Sigmoid colon (tissue), 7 donors: ENCODE results near the gene FUT3. TPM values are rescaled to one million over a fixed set of nuclear protein-coding genes. Genes with fewer than 3 reads are reported as not detected.

Experiments
- DNase-seq: peaks from one replicate; pipeline ENCODE4 v3.0.0-alpha.2; 2019
- H3K27ac ChIP-seq, 4 donors: fragments of 200-600 bp; sonication (generic); one replicate each; pipeline ENCODE4 v1.5.1; 2016 to 2019; ENCODE audit warnings: mild to moderate bottlenecking in 1 of 4
- H3K27me3 ChIP-seq, 3 donors: fragments of 200-600 bp; sonication (generic); one replicate each; pipeline ENCODE4 v1.5.1; 2019; ENCODE audit warnings: mild to moderate bottlenecking in 1 of 3
- H3K36me3 ChIP-seq, 4 donors: fragments of 200-600 bp; sonication (generic); one replicate each; pipeline ENCODE4 v1.5.1; 2016 to 2019
- H3K4me1 ChIP-seq, 4 donors: fragments of 200-600 bp; sonication (generic); one replicate each; pipeline ENCODE4 v1.5.1; 2017 to 2019
- H3K4me3 ChIP-seq, 4 donors: fragments of 200-600 bp; sonication (generic); one replicate each; pipeline ENCODE4 v1.5.1; 2017 to 2019; ENCODE audit warnings: mild to moderate bottlenecking in 2 of 4, moderate library complexity in 1 of 4
- H3K9me3 ChIP-seq, 4 donors: fragments of 200-600 bp in 3 of 4; sonication (generic) in 3 of 4; one replicate each; pipeline versions ENCODE4 v1.5.1 to v1.6.1; 2013 to 2019
- EP300 ChIP-seq, 4 donors: sonication (generic); formaldehyde crosslinking; IDR thresholded peaks; one replicate each; pipeline ENCODE4 v1.6.1; 2017; ENCODE audit warnings: antibody characterized with exemption in 4 of 4
- POLR2A ChIP-seq, 2 donors: fragments of 450-650 bp; IDR thresholded peaks; one replicate each; pipeline ENCODE4 v1.6.1; 2016; ENCODE audit warnings: antibody characterized with exemption in 2 of 2, mild to moderate bottlenecking in 2 of 2, moderate library complexity in 2 of 2
- POLR2AphosphoS5 ChIP-seq, 4 donors: sonication (generic); formaldehyde crosslinking; IDR thresholded peaks; one replicate each; pipeline ENCODE4 v1.6.1; 2017; ENCODE audit warnings: antibody characterized with exemption in 4 of 4
- WGBS, 2 donors: extraction: QIAGEN DNeasy Blood & Tissue Kit; methylation state at CpG; one replicate each; pipeline ENCODE4 v1.1.7; 2013; 5-methylcytosine and 5-hydroxymethylcytosine counted together
- intact Hi-C: fragments of 100-400 bp; cut with DNase I; formaldehyde crosslinking; loops from one replicate; pipeline ENCODE4 v1.15.1; 2023
- polyA plus RNA-seq, 3 donors: library from polyadenylated mRNA; stranded (reverse); fragments of 200-250 nt; gene quantifications; one replicate each; pipeline ENCODE4 v1.2.3, GENCODE V29; 2013
- total RNA-seq, 4 donors: library from RNA; depleted of rRNA; stranded (reverse); fragments of >200 nt; gene quantifications; one replicate each; pipeline ENCODE4 v1.1.0, GENCODE V29; 2016
- TF ChIP-seq, protein P1 (sequence below), 4 experiments: fragments of 450-650 bp in 3 of 4; fragments of 200-600 bp in 1 of 4; IDR thresholded peaks; one replicate each; pipeline ENCODE4 v1.5.1; 2016 to 2019; ENCODE audit warnings: antibody characterized with exemption in 4 of 4, mild to moderate bottlenecking in 3 of 4, moderate library complexity in 2 of 4
- donor health status: healthy with polysubstance abuse.
- donor health status: Bipolar disorder and iron deficiency.
- donor health status: healthy.

Gene FUT3
- total RNA-seq = under 1 TPM in 1 of 4 donors, not detected in 3; 0.83 TPM
- polyA plus RNA-seq = 100 to 1,000 TPM in 1 of 3 donors, 10 to 100 TPM in 2; 24.6 to 168 (median 34.4) TPM

DNA sequence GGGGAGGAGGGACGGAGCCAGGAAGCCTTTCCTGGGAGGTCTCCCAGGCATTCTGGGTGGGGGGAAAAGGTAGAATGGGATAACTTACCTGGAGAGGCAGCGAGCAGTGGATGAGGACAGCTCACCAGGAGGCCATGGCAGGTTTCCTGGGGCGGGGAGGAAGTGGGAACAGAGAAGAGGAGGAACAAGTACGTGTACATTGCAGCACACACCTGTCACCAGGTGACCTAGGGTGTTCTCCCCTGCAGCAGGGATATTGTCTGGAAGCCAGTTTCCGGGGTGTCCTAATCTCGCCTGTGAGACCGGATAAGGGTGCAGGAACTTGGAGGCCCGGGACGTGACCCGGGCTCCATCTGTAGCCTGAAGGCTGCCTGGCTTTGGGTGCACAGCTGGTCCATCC lies at the start of gene FUT3:
Gene FUT3, minus strand, starts transcription at position 148 of the 400 bp plus-strand sequence.
- TF ChIP-seq POLR2A (IDR thresholded peaks at IDR 0.05) (peak in 1 of 2 donors; percentile 64), EP300 (IDR thresholded peaks at IDR 0.05) (no peak)
- intact Hi-C loops = no loop called here
- H3K27ac ChIP-seq = peak within 1 kb of the TSS in 3 of 4 donors; percentile 20 to 31 (median 21)
- H3K4me1 ChIP-seq = peaks cover 0 to 17% (median 13%) of the 10 kb centered on the region in 4 donors
- 16 to 66% methylated on average over 10 of the region's 10 CpGs for WGBS, 2 donors
- no peaks in the 10 kb centered on the region for H3K36me3 ChIP-seq
- no peak within 1 kb of the TSS for H3K4me3 ChIP-seq
- H3K27me3 ChIP-seq = no peaks in the 10 kb centered on the region
- no peak for DNase-seq
- H3K9me3 ChIP-seq = no peaks in the 10 kb centered on the region

DNA sequence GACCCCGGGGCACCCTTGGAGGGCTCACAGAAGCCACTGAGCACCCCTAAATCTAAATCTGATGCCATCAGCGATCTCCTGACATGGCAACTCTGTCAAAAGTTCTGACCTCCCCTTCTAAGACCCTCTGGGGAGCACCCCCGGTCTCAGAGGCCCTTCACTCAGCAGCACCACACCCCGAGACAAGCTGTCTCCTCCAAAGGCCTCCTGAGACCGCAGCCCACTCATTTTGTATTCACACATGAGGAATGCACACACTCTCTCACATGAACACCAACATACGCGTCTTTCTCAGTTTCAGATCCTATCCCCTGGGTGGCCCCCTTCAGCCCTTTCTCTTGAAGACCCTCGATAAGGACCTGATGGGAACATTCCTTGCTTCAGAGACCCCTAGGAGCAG lies 49.7 kb upstream of the FUT3 start:
- 90 to 91% methylated on average over 8 of the region's 8 CpGs for WGBS, 2 donors
- H3K4me3 ChIP-seq = no peak overlapping the region
- no peaks in the 10 kb centered on the region for H3K27me3 ChIP-seq
- H3K9me3 ChIP-seq = no peaks in the 10 kb centered on the region
- TF ChIP-seq POLR2AphosphoS5 (IDR thresholded peaks at IDR 0.05) = no peak
- TF ChIP-seq EP300 (IDR thresholded peaks at IDR 0.05) = no peak
- TF ChIP-seq POLR2A (IDR thresholded peaks at IDR 0.05) = no peak
- TF ChIP-seq, protein P1, sequence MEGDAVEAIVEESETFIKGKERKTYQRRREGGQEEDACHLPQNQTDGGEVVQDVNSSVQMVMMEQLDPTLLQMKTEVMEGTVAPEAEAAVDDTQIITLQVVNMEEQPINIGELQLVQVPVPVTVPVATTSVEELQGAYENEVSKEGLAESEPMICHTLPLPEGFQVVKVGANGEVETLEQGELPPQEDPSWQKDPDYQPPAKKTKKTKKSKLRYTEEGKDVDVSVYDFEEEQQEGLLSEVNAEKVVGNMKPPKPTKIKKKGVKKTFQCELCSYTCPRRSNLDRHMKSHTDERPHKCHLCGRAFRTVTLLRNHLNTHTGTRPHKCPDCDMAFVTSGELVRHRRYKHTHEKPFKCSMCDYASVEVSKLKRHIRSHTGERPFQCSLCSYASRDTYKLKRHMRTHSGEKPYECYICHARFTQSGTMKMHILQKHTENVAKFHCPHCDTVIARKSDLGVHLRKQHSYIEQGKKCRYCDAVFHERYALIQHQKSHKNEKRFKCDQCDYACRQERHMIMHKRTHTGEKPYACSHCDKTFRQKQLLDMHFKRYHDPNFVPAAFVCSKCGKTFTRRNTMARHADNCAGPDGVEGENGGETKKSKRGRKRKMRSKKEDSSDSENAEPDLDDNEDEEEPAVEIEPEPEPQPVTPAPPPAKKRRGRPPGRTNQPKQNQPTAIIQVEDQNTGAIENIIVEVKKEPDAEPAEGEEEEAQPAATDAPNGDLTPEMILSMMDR (IDR thresholded peaks at IDR 0.05) = no peak
- no peak for DNase-seq
- H3K4me1 ChIP-seq = peaks cover 0 to 31% (median 25%) of the 10 kb centered on the region in 4 donors
- intact Hi-C loops = loop anchor here (5.0 kb wide), 1 partner anchor 209 kb away; the partner anchor contains the start of gene RPL36
- H3K27ac ChIP-seq = no peak overlapping the region
- peaks cover 0 to 25% (median 5%) of the 10 kb centered on the region in 4 donors for H3K36me3 ChIP-seq

DNA sequence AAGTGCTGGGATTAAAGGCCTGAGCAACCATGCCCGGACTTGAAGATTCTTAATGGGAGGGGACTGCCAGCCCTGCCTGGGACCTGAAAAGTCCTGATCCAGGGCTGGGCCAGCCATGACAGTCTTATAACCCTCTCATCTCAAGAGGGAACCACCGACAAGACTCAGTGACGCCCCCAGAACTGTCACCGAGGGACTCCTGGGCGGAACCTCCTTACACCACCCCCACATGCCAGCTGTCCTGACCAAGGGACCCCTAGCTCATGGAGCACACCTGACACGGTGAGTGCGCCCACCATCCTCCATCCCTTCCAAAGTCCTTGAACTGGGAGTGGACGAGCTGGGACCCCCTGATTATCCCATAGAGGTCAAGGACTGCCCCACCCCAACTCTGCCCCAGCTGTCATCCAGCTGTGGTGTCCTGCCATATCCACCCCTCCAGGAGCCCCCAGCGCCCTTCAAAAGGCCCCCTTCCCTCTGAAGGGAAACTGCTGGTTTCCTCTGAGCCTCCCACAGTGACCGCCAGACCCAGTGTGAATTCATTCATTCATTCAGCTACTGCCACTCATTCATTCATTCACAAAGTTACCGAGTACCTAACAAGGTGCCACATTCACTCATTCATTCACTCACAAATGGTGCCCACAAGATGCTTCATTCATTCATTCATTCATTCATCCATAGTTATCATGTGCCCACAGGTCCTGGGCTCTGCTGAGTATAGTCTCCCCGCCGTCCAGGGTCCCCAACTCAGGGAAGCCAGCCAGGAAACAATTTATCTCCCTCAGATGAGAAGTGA lies 48.7 kb upstream of the FUT3 start:
- Histone ChIP-seq H3K4me1 (peaks cover 0 to 21% (median 15%) of the 10 kb centered on the region in 4 donors), H3K36me3 (peaks cover 6 to 35% (median 12%) of the 10 kb centered on the region in 4 donors), H3K27ac (no peak overlapping the region), H3K9me3 (no peaks in the 10 kb centered on the region), H3K27me3 (no peaks in the 10 kb centered on the region), H3K4me3 (no peak overlapping the region)
- TF ChIP-seq POLR2A (IDR thresholded peaks at IDR 0.05) = no peak
- no peak for TF ChIP-seq POLR2AphosphoS5 (IDR thresholded peaks at IDR 0.05)
- TF ChIP-seq EP300 (IDR thresholded peaks at IDR 0.05) = no peak
- TF ChIP-seq, protein P1 (IDR thresholded peaks at IDR 0.05) = no peak
- intact Hi-C loops = loop anchor here (5.0 kb wide), 1 partner anchor 208 kb away; the partner anchor contains the start of gene RPL36
- no peak for DNase-seq
- 89 to 93% methylated on average over 13 of the region's 13 CpGs for WGBS, 2 donors

DNA sequence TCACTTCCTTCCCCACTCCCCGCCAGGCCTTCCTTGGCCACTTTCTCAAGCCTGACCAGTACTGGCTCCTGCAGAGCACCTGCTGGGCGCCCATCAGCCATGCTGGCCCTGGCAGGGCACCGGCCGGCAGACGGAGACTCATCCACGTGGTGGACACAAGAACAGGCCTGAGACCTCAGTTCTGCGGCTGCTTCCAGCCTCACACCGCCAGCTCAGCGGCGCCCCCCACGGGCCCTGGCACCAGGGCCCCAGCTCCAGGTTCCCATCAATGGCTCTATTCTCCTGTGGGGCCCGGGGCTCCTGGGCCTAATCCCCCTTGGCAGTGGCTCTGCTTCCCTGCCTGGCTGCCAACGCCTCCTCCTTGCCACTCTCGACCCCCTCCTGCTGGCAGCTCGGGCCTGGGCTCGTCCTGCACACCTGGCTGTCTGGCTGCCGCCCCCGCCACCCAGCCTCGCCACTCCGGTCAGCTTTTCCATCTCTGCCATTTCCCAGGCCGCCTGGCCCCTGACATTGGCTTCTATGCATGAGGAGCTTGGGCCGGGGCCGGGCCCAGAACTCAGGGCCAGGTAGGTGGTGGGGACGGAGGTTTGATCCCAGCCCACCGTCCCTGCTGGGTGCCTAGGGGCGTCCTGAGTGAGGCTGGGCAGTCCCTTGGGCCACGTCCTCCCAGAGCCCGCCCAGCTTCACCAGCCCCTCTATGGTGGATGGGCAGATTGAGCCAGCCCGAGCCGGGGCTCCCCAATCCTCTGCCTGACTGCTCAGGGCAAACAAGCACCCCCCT lies 46.1 kb upstream of the FUT3 start:
- no peak for DNase-seq
- Histone ChIP-seq H3K36me3 (peaks cover 6 to 45% (median 12%) of the 10 kb centered on the region in 4 donors), H3K9me3 (no peaks in the 10 kb centered on the region), H3K27me3 (no peaks in the 10 kb centered on the region), H3K27ac (peak overlapping the region in 1 of 4 donors; percentile 7), H3K4me1 (peaks cover 0 to 13% (median 11%) of the 10 kb centered on the region in 4 donors), H3K4me3 (no peak overlapping the region)
- intact Hi-C loops = no loop called here
- 93 to 95% methylated on average over 30 of the region's 30 CpGs for WGBS, 2 donors
- TF ChIP-seq, protein P1 (IDR thresholded peaks at IDR 0.05) = no peak
- TF ChIP-seq EP300 (IDR thresholded peaks at IDR 0.05) = no peak
- no peak for TF ChIP-seq POLR2AphosphoS5 (IDR thresholded peaks at IDR 0.05)
- no peak for TF ChIP-seq POLR2A (IDR thresholded peaks at IDR 0.05)
